Stimulated activated CD8-positive, alpha-beta memory T cell treated with anti-CD3 and anti-CD28 coated beads, Interleukin-12 subunit alpha, Interleukin-12 subunit beta, amount 100 ng/mL, for 24 hours (primary cell): ENCODE results near the gene METAP1.
"Not testable (repeated sequence)": the region's sequence is repeated elsewhere in the genome, so short reads cannot be mapped to it uniquely, and the experiment has no call there.

ENCODE experiments used
- DNase-seq: peaks from one replicate; pipeline ENCODE4 v3.0.0-alpha.2; 2020; ENCODE audit errors: extremely low read depth

METAP1 gene

GRCh38 chr4:99099311-99099710 lies 103.8 kb downstream of the METAP1 start:
- no peak for DNase-seq

- DNase-seq = not testable (repeated sequence)
Measured at GRCh38 chr4:99099814-99100213, 104.3 kb downstream of the METAP1 start.

GRCh38 chr4:99100876-99101275 lies 105.4 kb downstream of the METAP1 start:
- DNase-seq = no peak

- no peak for DNase-seq
Measured at GRCh38 chr4:99102634-99103033, 107.1 kb downstream of the METAP1 start.

GRCh38 chr4:99103166-99103565 lies 107.6 kb downstream of the METAP1 start:
- DNase-seq = no peak

- no peak for DNase-seq
Measured at GRCh38 chr4:99104153-99104552, 108.6 kb downstream of the METAP1 start.

GRCh38 chr4:99109286-99109685 lies 113.8 kb downstream of the METAP1 start:
- DNase-seq = not testable (repeated sequence)
